Ishikawa (cell line): Measurements from ENCODE around the gene PARD6G.

ENCODE experiments used
- CEBPB ChIP-seq: IDR thresholded peaks from 2 replicates; pipeline ENCODE4 v1.6.1; 2012
- CREB1 ChIP-seq: IDR thresholded peaks from 2 replicates; pipeline ENCODE4 v1.6.1; 2012; ENCODE audit warnings: low read depth
- EGR1 ChIP-seq: IDR thresholded peaks from 2 replicates; pipeline ENCODE4 v1.6.1; 2012
- EP300 ChIP-seq: IDR thresholded peaks from 2 replicates; pipeline ENCODE4 v1.6.1; 2012; ENCODE audit warnings: borderline replicate concordance
- FOXM1 ChIP-seq: IDR thresholded peaks from 2 replicates; pipeline ENCODE4 v1.6.1; 2012; ENCODE audit warnings: low read depth, borderline replicate concordance
- NFIC ChIP-seq: IDR thresholded peaks from 2 replicates; pipeline ENCODE4 v1.6.1; 2012
- RAD21 ChIP-seq: IDR thresholded peaks from 2 replicates; pipeline ENCODE4 v1.6.1; 2012; ENCODE audit warnings: low read depth
- TAF1 ChIP-seq: IDR thresholded peaks from 2 replicates; pipeline ENCODE4 v1.6.1; 2012; ENCODE audit warnings: low read depth, mild to moderate bottlenecking
- TCF12 ChIP-seq: IDR thresholded peaks from 2 replicates; pipeline ENCODE4 v1.6.1; 2012; ENCODE audit warnings: low read depth
- TEAD4 ChIP-seq: IDR thresholded peaks from 2 replicates; pipeline ENCODE4 v1.6.1; 2012
- YY1 ChIP-seq: IDR thresholded peaks from 2 replicates; pipeline ENCODE4 v1.6.1; 2012; ENCODE audit warnings: low read depth
- ZBTB7A ChIP-seq: IDR thresholded peaks from 2 replicates; pipeline ENCODE4 v1.6.1; 2012; ENCODE audit warnings: low read depth
- TF ChIP-seq, protein P1 (sequence below): IDR thresholded peaks from 2 replicates; pipeline ENCODE4 v1.6.1; 2012; ENCODE audit warnings: low read depth, mild to moderate bottlenecking
- TF ChIP-seq, protein P2 (sequence below): IDR thresholded peaks from 2 replicates; pipeline ENCODE4 v1.6.1; 2012
- TF ChIP-seq, protein P3 (sequence below): IDR thresholded peaks from 2 replicates; pipeline ENCODE4 v1.6.1; 2012

The PARD6G gene

DNA sequence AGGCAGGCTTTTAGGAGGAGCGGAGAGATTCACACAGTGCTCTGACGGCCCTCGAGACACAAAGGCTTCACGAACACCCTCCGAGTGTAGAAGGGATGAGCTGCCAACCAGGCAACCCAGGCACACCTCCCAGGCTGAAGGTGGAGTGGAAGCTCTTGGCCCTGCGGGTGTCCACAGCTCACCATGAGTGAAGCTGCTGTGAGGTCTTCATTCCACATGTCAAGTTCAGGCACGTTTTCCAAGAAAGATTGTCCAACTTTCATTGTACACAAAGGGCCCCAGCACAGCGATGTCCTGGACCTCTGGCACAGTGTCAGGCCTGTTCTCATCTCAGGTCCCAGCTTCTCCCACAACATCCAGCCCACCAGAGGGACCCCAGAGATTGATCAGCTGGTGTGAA lies 13.4 kb downstream of the PARD6G start:
- TF ChIP-seq TCF12 (no peak), NFIC (no peak), YY1 (no peak), TAF1 (no peak), ZBTB7A (no peak), TEAD4 (no peak), EGR1 (no peak), RAD21 (no peak), CEBPB (no peak), CREB1 (no peak), EP300 (no peak), FOXM1 (no peak)
- TF ChIP-seq, protein P1, sequence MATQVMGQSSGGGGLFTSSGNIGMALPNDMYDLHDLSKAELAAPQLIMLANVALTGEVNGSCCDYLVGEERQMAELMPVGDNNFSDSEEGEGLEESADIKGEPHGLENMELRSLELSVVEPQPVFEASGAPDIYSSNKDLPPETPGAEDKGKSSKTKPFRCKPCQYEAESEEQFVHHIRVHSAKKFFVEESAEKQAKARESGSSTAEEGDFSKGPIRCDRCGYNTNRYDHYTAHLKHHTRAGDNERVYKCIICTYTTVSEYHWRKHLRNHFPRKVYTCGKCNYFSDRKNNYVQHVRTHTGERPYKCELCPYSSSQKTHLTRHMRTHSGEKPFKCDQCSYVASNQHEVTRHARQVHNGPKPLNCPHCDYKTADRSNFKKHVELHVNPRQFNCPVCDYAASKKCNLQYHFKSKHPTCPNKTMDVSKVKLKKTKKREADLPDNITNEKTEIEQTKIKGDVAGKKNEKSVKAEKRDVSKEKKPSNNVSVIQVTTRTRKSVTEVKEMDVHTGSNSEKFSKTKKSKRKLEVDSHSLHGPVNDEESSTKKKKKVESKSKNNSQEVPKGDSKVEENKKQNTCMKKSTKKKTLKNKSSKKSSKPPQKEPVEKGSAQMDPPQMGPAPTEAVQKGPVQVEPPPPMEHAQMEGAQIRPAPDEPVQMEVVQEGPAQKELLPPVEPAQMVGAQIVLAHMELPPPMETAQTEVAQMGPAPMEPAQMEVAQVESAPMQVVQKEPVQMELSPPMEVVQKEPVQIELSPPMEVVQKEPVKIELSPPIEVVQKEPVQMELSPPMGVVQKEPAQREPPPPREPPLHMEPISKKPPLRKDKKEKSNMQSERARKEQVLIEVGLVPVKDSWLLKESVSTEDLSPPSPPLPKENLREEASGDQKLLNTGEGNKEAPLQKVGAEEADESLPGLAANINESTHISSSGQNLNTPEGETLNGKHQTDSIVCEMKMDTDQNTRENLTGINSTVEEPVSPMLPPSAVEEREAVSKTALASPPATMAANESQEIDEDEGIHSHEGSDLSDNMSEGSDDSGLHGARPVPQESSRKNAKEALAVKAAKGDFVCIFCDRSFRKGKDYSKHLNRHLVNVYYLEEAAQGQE: no peak
- TF ChIP-seq, protein P2, sequence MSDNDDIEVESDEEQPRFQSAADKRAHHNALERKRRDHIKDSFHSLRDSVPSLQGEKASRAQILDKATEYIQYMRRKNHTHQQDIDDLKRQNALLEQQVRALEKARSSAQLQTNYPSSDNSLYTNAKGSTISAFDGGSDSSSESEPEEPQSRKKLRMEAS: no peak
- TF ChIP-seq, protein P3, sequence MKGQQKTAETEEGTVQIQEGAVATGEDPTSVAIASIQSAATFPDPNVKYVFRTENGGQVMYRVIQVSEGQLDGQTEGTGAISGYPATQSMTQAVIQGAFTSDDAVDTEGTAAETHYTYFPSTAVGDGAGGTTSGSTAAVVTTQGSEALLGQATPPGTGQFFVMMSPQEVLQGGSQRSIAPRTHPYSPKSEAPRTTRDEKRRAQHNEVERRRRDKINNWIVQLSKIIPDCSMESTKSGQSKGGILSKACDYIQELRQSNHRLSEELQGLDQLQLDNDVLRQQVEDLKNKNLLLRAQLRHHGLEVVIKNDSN: no peak

DNA sequence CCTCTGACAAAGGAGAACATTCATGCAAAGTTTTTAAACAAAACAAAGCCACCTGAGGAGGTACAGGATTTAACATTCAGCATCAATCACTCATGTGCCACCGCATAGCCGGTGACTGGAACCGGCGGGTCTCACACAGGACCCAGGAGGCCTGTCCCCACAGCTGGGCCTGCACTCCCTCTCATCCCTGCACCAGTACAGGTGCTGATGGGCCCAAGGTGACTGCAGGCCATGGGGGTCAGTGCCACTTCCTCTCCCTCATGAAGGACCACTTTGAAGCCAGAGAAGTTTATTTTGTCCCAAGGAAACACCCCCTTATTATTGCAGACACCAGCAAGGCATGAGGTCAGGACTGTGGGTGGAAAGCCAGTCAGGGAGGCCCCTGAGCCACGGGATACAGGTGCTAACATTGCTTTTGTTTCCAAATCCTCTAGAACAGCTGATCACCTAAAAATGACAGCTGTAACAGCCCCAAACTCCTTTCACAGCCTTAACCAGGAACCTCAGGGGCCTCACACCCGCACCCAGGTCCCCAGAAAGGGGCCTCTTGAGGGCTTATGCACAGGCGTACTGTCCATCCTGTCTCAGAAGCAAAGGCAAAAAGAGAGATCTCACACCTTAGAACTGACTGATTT lies 14.0 kb downstream of the PARD6G start:
- no peak for TF ChIP-seq RAD21
- TF ChIP-seq CEBPB: no peak
- no peak for TF ChIP-seq TCF12
- TF ChIP-seq, protein P1: no peak
- TF ChIP-seq YY1: no peak
- TF ChIP-seq, protein P3: no peak
- TF ChIP-seq CREB1: no peak
- TF ChIP-seq FOXM1: no peak
- TF ChIP-seq ZBTB7A: no peak
- no peak for TF ChIP-seq EGR1
- TF ChIP-seq TEAD4: no peak
- no peak for TF ChIP-seq NFIC
- TF ChIP-seq, protein P2: no peak
- TF ChIP-seq TAF1: no peak
- TF ChIP-seq EP300: no peak

DNA sequence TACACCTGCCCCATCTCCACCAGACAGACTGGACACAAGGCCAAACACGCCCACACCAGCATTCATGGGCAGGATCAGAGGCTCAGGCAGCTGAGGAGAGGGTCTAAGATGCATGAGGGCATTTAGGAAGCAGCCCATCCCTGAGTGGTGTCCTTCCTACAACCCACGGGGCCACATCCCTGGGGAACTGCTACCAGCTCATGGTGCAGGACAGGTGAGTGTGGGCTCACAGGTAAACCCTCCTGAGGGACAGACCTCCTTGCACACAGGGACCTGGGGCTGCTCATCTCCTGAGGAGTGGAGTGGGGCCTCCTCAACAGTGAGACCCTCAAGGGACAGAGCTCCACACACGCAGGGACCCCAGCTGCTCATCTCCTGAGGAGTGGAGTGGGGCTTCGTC lies 14.6 kb downstream of the PARD6G start:
- TF ChIP-seq ZBTB7A (no peak), RAD21 (no peak), NFIC (no peak), TAF1 (no peak), YY1 (no peak), TCF12 (no peak)
- TF ChIP-seq, protein P2: no peak
- TF ChIP-seq, protein P1: no peak

DNA sequence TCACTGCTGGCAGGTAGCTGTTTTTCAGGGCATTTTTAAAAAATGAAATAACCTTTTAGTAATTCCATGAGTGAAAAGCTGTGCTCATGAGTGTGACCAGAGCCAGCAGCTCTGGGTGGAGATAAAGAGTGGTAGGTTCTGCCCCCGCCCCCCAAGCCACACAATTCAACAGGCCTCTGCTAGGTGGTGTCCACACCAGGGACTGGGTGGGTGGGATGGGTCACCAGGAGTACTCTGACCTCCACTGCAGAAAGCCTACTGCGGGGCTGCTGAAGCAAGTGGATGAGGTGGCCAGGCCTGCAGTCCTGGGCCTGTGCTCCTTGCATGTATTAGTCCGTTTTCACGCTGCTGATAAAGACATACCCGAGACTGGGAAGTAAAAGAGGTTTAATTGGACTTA lies 15.3 kb downstream of the PARD6G start:
- no peak for TF ChIP-seq CREB1
- no peak for TF ChIP-seq CEBPB
- TF ChIP-seq, protein P3: no peak
- no peak for TF ChIP-seq EGR1
- no peak for TF ChIP-seq FOXM1
- TF ChIP-seq ZBTB7A: no peak
- no peak for TF ChIP-seq YY1
- no peak for TF ChIP-seq TEAD4
- no peak for TF ChIP-seq RAD21
- no peak for TF ChIP-seq NFIC
- TF ChIP-seq, protein P2: no peak
- TF ChIP-seq, protein P1: no peak
- TF ChIP-seq EP300: no peak
- no peak for TF ChIP-seq TAF1
- TF ChIP-seq TCF12: no peak
